Keratinocyte (primary cell): ENCODE results near the gene NAA35.

Source experiments
- EZH2 ChIP-seq: IDR thresholded peaks from one replicate; pipeline ENCODE4 v1.6.1; 2012; ENCODE audit warnings: inconsistent platforms, mild to moderate bottlenecking, low read length, moderate library complexity
- TF ChIP-seq, protein P1 (sequence below), 3 experiments: IDR thresholded peaks in 1 of 3; conservative IDR thresholded peaks in 1 of 3; optimal IDR thresholded peaks in 1 of 3; 2 replicates in 2 of 3; 3 replicates in 1 of 3; pipeline versions ENCODE3 to v1.5.1; 2011; ENCODE audit warnings: low read length in 3 of 3, mild to moderate bottlenecking in 3 of 3, moderate library complexity in 2 of 3, control low read depth in 1 of 3, inconsistent platforms in 1 of 3; ENCODE audit not compliant: insufficient read depth in 2 of 3; ENCODE audit errors: extremely low read depth in 1 of 3

DNA sequence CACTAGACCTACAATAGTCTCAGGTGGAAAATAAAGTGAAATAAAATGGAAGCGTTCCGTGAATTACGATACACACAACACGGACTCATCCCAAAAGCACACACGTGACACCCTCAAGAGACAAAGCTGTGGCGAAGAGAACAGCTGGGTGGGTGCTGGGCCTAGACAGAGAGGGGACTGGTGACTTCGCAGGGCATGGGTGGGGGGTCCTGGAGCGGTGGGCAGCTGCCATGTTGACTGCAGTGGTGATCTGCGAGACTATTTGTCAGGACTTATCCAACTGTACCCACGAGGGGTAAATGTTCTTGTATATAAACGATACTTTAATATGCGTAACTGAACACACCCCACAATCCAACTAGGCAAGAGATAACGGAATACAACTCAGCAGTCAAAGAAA is 106.4 kb downstream of the NAA35 start:
- TF ChIP-seq, protein P1, sequence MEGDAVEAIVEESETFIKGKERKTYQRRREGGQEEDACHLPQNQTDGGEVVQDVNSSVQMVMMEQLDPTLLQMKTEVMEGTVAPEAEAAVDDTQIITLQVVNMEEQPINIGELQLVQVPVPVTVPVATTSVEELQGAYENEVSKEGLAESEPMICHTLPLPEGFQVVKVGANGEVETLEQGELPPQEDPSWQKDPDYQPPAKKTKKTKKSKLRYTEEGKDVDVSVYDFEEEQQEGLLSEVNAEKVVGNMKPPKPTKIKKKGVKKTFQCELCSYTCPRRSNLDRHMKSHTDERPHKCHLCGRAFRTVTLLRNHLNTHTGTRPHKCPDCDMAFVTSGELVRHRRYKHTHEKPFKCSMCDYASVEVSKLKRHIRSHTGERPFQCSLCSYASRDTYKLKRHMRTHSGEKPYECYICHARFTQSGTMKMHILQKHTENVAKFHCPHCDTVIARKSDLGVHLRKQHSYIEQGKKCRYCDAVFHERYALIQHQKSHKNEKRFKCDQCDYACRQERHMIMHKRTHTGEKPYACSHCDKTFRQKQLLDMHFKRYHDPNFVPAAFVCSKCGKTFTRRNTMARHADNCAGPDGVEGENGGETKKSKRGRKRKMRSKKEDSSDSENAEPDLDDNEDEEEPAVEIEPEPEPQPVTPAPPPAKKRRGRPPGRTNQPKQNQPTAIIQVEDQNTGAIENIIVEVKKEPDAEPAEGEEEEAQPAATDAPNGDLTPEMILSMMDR (optimal IDR thresholded peaks at IDR 0.05 in 1 of 3, IDR thresholded peaks at IDR 0.05 in 1 of 3, conservative IDR thresholded peaks at IDR 0.05 in 1 of 3; ENCODE audit: extremely low read depth in 1 of 3, insufficient read depth in 2 of 3, low read length in 3 of 3), result no peak
- TF ChIP-seq EZH2, result no peak
